SKM-1 treated with dmso at 0.1 percent for 144 hours (cell line): ENCODE data around the gene WBP2NL.
"Not testable (repeated sequence)": the region's sequence is repeated elsewhere in the genome, so short reads cannot be mapped to it uniquely, and the experiment has no call there.

Source experiments
- DNase-seq: peaks from one replicate; lab custom pipeline; 2025; ENCODE audit not compliant: unreplicated experiment; lab: John Stamatoyannopoulos, UW

Gene WBP2NL

GRCh38 chr22:42070517-42071422 is 72.2 kb downstream of the WBP2NL start, which contains the start of gene NAGA:
NAGA (minus strand) TSS chr22:42070812; CDS start chr22:42070297, 515 bp downstream.
- DNase-seq = peak; percentile 97

DNA sequence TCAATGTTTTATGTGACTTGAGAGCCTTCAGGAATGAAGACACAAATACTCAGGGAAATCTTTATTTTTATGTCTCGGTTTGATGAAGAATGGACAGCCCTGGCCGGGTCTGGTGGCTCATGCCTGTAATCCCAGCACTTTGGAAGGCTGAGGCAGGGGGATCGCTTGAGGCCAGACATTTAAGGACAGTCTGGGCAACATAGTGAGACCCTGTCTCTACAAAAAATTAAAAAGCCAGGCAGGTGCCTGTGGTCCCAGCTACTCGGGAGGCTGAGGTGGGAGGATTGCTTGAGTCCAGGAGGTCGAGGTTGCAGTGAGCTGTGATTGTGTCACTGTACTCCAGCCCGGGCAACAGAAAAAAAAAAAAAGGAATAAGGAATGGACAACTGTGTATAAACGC is 72.9 kb downstream of the WBP2NL start:
- DNase-seq = not testable (repeated sequence)

DNA sequence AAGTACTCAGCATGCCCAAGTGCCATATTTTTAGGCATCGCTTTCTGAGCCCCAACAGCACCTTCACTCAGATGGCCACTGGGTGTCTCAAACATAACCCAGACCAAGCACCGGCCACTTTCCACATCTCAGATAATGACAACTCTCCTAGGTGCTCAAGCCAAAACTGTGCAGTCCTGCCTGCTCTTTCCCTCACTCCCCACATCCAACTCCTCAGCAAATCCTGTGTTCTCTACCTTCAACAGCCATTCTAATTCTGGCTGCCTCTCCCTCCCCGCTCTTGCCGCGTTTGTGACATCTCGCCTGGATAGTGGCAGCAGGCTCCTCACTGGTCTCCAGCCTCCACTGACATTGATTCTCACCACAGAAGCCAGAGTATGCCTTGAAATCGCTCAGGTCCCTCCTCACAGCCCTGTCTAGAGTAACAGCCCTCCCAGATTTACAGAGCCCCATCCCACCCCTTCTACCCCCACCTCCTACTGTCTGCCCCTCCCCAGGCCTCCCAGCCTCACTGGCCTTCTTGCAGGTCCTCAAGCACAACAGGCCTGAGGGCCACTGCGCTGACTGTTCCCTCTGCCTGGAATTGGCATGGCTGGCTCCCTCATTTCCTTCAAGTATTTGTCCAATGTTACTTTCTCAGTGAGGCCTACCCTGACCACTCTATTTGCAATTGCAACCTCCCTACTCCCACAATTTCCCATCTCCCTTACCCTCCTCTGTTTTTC is 74.2 kb downstream of the WBP2NL start:
- no peak for DNase-seq

- no peak for DNase-seq
Observed at GRCh38 chr22:42073621-42074041, 75.0 kb downstream of the WBP2NL start.

GRCh38 chr22:42074132-42074811 is 75.7 kb downstream of the WBP2NL start, which contains the start of gene PHETA2:
PHETA2 (plus strand) TSS chr22:42074248; CDS start chr22:42077294, 3,046 bp downstream.
- no peak for DNase-seq

DNA sequence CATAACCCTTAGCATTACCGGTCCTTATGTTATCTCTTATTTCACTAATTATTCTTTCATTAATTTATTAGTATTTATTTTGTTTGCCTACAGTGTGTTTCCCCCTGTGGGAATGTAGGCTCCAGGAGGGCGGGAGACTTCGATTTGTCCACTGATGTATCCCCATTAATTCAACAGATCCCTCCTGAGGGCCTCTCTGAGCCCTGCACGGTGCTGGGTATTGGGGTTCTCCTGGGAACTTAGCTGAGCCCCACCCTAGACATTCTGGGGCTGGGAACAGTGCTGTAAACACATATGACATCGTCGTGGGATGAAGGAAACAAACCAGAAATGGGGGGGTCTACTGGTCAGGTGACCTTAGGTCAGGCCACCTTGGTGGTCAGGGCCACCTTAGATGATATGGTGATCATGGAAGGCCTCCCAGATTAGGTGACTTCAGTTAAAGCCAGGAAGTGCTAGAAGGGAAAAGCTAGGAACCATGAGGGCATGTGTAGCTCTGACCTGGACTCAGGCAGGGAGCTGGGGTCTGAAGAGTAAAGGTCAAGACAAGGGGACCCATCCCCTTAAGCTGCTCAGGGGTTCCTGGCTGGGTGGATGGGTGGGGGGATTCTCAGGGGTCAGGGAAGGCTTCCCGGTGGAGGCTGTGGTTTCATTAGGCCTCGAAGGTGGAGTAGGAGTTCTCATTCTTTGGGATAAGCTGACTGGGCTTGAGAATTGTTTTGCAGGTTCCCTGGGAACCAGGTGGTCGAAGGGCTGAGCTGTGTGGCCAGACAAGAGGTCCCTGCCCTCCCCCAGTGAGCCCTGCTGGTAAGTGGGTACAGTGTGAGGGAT is 76.5 kb downstream of the WBP2NL start:
- no peak for DNase-seq

- DNase-seq = no peak
Observed at GRCh38 chr22:42076764-42077485, 78.3 kb downstream of the WBP2NL start.

DNA sequence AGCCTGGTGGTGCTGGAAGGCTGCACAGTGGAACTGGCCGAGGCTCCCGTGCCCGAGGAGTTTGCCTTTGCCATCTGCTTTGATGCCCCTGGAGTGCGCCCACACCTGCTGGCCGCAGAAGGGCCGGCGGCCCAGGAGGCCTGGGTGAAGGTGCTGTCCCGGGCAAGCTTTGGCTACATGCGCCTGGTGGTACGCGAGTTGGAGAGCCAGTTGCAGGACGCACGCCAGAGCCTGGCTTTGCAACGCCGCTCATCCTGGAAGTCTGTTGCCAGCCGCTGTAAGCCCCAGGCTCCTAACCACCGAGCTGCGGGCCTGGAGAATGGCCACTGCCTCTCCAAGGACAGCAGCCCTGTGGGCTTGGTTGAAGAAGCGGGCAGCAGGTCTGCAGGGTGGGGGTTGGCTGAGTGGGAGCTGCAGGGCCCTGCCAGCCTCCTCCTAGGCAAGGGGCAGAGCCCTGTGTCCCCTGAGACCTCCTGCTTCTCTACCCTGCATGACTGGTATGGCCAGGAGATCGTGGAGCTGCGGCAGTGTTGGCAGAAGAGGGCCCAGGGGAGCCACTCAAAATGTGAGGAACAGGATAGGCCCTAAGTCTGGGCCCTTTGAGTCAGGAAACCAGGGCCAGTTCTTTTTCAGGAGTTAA is 79.0 kb downstream of the WBP2NL start:
- DNase-seq = no peak
